Suppressor macrophage (primary cell): ENCODE results near the gene TBX21.
"Not testable (repeated sequence)": the region's sequence is repeated elsewhere in the genome, so short reads cannot be mapped to it uniquely, and the experiment has no call there.

Experiments
- DNase-seq, 4 experiments: peaks; one replicate each; pipeline ENCODE4 v3.0.0-alpha.2; 2020 to 2022

The TBX21 gene

DNA sequence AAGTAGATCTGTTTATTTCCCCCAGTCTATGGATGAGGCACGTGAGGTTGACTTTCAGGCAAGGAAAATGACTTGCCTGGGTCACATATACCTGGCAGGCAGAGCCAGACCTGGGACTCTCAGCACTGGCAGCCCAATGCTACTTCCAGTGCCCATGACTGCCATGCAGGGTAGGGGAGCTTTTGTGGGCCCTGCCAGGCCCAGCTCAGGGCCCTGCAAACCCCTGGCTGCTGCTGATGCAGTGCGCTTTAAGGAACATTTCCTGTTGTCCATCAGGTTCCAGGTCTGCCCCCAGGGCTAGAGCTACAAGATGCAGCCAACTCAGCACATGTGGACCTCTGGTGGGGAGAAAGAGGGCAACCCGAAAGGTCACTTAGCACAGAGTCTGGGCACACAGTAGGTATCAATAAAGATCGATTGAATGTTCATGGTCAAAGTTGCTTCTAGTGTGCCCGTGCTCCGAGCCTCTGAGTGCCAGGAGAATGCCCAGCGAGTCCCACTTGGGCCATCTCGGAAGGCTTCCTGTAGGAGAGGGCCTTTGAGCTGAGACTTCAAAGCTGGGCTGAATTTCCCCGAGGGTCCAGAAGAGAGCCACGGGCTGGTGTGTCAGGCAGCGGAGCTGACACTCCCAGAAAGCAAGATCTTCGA lies 513 bp upstream of the TBX21 start:
- DNase-seq: no peak

DNA sequence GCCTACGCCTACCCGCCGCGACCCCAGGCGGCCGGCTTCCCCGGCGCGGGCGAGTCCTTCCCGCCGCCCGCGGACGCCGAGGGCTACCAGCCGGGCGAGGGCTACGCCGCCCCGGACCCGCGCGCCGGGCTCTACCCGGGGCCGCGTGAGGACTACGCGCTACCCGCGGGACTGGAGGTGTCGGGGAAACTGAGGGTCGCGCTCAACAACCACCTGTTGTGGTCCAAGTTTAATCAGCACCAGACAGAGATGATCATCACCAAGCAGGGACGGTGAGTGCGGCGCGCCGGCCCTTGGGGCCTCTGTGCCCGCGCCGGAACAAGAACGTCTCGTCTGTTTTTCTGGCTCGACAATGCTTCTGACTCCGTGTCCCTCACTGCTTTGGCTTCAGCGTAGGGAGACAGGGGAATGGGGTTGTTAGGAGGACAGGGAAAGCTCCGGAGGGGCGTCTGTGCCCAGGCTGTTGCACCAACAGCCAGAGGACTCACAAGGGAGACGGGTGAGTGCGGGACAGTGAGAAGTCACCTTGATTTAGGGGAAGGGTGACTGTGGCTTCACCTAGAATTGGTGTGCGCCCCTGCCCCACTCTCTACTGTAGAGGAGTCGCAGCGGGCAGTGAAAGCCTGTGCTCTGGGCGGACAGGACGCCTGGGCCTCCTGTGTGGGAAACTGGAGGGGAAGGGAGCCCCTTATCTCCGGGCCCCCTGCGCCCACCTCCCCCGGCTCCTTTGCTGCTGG lies 806 bp downstream of the TBX21 start:
- DNase-seq: peak in 2 of 4 experiments; percentile 11 to 29

DNA sequence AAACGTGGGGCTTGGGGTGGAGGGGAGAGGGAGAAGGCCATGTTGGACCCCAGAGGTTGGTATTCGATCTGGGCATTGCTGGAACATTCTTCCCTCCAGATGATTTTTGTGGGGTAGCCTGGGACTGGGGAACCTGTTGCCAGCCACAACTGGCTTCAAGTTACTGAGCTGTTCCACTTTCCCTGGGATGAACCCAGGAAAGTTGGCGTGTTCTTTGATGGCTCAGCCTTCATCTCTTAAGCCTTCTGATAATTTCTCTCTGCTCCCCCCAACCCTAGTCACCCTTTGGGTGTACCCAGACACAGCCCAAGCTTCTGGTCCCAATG lies 2.1 kb downstream of the TBX21 start:
- DNase-seq: no peak

DNA sequence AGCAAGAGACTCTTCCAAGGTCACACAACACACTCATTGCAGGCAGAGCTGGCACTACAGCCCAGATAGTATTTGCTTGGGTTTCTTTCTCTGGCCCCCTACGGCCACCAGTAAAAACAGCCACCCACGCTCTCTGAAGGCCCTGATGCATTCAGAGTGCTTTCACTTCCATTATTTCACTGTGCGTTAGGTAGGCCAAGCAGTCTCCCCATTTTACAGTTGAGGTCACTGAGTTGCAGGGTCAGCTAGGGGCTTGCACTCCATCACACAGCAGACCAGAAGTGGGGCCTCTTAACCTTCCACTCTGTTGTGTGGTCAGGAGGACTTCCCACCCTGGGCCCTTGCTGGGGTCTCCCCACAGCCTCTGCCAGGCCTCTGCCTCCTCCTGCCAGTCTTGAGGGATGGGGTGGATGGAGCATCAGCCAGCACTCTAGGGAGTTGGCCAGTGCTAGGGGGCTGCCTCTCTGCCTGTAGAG lies 2.5 kb downstream of the TBX21 start:
- peak in 2 of 4 experiments; percentile 22 to 25 for DNase-seq

DNA sequence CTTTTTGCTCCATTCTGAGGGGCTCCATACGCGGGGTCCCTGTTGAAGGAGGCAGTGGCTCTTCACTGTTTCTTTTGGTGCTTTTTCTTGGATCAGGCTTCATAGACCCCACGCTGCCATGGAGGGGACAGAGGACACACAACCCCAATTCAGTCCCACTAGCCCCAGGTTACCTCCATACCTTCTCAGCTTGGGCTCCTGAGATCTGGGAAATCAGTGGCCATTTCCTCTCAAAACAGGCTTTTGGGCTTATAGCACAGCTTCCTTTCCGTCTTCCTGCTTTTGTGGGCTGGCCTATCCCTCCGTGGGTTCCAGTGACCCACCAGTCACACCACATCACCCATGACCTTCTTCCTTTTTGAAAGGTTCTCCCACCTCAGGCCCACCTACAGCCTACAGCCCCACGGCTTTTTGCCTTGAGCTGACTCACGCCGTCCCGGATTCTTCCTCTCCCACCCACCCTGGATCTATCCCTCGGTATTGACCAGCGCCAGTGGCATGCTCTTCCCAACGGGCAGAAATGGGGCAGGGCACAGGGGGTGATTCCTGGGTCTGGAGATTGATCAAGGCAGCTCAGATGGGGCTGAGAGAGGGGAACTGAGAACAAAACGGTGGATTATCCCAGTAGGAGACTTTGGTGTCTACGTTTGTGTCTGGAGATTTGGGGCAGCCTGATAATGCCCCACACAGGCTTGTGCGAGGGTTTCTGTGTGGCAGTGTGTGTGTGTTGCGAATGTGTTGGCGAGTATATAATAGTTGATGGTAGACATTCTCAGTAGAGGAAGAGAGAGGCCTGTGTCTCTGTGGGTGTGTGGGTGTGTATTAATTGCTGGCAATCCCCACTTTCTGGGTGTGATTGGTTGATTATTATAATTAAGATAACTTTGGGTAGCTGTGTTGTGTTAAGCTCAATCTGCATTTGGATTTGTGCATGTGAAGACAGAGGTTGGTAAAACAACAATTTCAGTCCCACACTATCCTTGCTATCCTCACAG lies 3.8 kb downstream of the TBX21 start:
- DNase-seq: no peak

DNA sequence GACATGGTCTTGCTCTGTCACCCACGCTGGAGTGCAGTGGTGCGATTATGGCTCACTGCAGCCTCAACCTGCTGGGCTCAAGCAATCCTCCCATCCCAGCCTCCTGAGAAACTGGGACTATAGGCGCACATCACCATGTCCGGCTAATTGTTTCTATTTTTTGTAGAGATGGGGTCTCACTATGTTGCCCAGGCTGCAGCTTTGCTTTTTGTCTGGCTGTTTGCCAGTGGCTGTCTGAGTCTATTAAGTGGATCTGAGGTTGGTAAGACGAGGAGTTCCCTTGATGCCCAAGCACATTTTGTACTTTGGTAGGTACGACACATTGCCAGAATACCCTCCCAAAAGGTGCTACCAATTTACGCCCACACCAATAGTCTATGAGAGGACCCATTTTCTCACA lies 5.1 kb downstream of the TBX21 start:
- no peak for DNase-seq

DNA sequence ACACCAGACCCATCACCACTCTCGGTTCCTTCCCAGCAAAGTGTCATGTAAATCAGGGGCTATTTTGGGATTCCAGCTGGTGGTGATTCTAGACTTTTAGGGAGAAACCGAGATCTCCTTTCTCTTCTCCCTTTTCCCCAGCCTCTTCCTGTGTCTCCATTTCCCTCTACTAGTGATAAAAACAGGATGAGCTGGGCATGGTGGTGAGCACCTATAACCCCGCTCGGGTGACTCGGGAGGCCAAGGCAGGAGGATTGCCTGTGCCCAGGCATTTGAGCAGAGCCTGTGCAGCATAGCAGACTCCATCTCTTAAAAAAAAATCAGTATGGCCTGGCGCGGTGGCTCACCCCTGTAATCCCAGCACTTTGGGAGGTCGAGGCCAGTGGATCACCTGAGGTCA lies 6.1 kb downstream of the TBX21 start:
- DNase-seq: no peak

DNA sequence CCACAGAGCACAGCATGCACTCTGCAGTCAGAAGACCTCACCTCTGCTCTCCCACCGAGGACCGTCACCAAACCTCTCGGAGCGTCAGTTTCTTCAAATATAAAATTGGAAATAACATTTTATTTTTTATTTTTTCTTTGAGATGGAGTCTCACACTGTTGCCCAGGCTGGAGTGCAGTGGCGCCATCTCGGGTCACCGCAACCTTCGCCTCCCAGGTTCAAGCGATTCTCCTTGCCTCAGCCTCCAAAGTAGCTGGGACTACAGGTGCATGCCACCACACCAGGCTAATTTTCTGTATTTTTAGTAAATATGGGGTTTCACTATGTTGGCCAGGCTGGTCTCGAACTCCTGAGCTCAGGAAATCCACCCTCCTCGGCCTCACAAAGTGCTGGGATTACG lies 6.9 kb downstream of the TBX21 start:
- DNase-seq: not testable (repeated sequence)

DNA sequence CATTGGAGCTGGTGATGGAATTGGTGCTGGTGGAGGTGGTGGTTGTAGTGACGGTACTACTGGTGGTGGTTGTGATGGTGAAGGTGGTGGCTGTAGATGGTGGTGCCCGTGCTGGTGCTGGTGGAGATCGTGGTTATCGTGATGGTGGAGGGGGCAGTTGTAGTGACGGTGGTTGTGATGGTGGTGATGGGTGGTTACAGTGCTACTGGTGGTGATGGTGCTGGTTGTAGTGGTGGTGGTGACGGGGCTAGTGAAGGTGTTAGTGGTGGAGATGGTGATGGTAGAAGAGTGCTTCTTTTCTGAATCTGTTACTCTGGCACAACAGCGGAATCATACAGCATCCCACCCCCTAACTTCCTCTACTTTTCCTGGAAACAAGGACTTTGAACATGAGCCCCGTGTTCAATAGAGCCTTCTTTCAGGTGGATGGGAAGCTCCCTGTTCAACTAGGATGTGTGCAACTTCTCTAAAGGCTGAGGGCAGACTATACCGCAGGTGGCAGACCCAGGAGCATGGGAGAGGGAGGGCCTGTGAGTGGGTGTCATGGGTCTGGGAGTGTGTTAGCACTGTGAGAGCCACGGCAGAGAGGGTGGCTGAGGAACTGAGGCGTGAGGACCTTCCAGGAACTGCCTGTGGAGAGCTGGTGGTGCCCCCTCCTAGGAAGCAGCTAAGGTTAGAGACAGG lies 8.2 kb downstream of the TBX21 start:
- no peak for DNase-seq

DNA sequence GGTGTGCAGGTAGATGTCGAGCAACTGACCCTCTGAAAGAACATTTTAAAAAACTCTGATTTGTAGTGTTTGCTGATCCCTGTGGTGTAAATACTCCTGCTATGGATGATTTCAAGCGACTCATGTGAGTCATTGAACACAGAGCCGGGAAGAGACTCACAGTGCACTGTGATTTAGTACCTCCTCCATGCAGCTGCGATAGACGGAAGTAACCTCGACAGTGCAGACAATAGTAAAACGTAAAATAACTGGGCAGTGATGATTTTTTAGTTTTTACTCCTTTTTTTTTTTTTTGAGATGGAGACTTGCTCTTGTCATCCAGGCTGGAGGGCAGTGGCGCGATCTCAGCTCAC lies 8.7 kb downstream of the TBX21 start:
- no peak for DNase-seq

DNA sequence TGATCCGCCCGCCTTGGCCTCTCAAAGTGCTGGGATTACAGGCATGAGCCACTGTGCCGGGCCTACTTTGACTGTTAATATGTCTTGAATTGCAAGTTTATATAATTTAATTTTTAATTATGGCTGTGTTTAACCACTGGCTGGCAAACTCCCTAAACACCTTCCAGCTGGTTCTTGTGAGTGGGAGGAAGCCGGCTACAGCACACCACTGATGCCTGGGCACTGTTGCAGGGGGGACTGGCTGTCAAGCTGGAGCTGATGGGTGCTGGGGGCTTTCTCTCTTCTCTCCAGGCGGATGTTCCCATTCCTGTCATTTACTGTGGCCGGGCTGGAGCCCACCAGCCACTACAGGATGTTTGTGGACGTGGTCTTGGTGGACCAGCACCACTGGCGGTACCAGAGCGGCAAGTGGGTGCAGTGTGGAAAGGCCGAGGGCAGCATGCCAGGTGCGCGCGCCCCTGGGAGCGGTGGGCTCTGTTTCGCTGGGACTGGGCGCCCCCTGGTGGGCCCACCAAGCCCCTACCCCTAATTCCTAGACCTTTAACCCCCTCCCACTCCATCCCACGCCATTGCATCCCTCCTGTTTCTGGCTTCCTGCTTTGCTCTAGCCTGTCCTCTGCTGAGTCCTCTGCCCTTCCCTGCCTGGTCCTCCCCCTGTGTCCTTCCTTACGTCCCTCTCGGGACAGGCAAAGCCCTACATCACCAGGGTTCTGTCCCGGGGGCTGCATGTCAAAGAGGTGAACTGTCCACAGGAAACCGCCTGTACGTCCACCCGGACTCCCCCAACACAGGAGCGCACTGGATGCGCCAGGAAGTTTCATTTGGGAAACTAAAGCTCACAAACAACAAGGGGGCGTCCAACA lies 9.5 kb downstream of the TBX21 start:
- peak in 1 of 4 experiments; percentile 38 for DNase-seq

DNA sequence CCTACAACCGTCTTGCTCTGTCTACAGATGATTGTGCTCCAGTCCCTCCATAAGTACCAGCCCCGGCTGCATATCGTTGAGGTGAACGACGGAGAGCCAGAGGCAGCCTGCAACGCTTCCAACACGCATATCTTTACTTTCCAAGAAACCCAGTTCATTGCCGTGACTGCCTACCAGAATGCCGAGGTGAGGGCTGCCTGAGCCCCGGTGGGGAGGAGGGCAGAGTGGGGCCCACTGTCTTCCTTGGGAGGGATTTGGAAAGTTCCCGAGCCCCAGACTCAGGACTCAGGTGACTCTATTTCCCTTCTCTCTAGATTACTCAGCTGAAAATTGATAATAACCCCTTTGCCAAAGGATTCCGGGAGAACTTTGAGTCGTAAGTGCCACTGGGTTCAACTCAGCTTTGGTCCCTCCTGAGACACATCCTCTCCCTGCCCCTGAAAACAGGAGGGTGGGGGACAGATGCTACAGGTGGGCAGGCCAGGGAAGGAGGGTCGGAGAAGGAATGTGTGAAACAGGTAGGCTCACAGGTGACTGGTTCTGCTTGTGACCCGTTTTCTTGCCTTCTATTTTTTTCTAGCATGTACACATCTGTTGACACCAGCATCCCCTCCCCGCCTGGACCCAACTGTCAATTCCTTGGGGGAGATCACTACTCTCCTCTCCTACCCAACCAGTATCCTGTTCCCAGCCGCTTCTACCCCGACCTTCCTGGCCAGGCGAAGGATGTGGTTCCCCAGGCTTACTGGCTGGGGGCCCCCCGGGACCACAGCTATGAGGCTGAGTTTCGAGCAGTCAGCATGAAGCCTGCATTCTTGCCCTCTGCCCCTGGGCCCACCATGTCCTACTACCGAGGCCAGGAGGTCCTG lies 11.4 kb downstream of the TBX21 start:
- DNase-seq: no peak

DNA sequence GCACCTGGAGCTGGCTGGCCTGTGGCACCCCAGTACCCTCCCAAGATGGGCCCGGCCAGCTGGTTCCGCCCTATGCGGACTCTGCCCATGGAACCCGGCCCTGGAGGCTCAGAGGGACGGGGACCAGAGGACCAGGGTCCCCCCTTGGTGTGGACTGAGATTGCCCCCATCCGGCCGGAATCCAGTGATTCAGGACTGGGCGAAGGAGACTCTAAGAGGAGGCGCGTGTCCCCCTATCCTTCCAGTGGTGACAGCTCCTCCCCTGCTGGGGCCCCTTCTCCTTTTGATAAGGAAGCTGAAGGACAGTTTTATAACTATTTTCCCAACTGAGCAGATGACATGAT lies 12.0 kb downstream of the TBX21 start:
- no peak for DNase-seq

DNA sequence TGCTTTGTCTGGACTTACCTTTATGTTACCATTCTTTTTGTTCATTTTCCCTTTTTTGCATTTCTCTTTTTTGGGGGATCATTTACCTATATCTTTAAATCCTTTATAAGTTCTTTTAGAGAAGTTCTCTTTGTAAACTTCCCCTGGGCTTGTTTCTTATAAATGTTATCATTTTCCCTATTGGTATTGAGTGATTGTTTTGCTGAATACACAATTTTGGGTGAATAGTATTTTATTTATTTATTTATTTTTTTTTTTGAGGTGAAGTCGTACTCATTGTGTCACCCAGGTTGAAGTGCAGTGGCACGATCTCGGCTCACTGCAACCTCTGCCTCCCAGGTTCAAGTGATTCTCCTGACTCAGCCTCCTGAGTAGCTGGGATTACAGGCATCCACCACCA lies 18.4 kb downstream of the TBX21 start:
- DNase-seq: no peak

DNA sequence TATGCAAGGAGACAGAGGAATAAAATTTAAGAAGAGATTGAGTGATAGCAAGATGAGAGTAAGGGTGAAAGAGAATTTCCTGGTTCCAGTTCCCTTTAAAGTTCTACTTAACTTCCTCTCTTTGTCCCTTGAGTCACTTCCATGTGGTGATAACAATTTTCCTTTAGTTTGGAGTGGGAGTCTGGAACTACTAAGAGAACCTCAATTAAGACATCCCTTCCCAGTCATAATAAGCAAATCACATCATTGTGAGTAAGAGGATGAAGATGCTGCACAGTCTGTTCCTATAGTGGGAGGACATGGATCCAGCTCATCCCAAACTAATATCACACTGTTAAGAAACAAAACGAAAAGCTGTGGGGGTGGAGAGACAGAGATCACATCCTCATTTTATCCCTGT lies 24.4 kb downstream of the TBX21 start:
- peak; percentile 27 to 85 (median 53) for DNase-seq

DNA sequence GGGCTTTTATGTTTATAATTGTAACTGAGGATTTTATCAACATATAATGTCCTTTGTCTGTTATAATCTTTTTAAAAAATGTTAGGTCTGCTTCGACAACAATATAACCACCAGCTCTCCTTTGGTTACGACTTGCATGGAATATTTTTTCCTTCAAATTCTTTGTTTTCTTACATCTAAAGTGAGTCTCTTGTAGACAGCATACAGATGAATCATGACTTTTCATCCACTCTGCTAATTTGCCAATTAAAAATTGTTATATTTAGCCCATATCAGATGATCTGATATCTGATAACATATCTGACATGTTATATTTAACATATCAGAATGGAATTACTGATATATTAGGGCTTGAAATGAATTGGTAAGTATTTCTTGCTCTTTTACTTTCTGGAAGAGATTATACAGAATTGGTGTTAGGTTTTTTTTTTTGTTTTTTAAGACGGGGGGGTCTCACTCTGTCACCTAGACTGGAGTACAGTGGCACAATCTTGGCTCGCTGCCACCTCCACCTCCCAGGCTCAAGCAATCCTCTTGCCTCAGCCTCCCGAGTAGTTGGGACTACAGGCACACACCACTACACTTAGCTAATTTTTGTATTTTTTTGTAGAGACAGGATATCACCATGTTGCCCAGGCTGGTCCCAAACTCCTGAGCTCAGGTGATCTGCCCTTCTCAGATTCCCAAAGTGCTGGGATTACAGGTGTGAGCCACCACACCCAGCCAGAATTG lies 27.5 kb downstream of the TBX21 start:
- no peak for DNase-seq

DNA sequence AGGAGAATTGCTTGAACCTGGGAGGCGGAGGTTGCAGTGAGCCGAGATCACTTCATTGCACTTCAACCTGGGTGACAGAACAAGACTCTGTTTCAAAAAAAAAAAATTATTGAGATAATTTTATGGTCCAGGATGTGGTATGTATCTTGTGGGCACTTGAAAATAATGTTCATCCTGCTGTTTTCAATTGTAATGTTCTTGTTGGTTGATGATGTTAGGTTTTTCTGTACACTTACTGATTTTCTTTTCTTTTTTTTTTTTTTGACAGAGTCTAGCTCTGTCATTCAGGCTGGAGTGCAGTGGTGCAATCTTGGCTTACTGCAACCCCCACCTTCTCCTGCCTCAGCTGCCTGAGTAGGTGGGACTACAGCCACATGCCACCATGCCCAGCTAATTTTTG lies 29.7 kb downstream of the TBX21 start:
- peak in 1 of 4 experiments; percentile 26 for DNase-seq

DNA sequence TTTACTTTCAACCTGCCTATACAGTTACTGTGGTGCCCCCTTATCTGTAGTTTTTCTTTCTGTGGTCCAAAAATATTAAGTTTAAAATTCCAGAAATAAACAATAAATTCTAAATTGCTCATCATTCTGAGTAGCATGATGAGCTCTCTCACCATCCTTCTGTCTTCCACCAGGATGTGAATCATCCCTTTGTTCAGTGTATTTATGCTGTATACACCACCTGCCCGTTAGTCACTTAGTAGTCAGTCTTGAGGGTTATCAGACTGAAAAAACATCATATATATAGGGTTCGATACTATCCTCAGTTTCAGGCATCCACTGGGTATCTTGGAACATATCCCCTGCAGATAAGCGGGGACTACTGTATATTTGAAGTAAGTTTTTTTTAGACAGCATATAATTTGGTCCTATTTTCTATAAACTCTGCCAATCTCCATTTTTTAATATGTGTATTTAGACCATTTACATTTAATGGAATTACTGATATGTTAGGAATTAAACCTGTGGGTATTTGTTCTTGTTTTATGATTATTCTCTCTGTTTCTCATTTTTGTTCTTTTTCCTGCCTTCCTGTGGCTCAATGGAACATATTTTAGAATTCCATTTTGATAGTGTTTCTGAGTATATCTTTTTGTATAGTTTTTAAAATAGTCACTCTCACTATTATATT lies 31.0 kb downstream of the TBX21 start:
- DNase-seq: no peak

DNA sequence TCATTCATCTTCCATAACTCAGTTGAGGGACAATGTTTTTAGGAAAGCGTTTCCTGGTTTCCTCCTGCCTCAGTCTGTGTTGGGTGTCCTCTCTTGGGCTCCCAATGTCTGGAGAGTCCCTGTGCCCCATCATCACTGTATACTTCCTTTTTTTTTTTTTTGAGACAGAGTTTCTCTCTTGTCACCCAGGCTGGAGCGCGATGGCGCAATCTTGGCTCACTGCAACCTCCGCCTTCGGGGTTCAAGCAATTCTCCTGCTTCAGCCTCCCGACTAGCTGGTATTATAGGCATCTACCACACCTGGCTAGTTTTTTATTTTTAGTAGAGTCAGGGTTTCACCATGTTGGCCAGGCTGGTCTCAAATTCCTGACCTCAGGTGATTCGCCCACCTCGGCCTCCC lies 40.6 kb downstream of the TBX21 start:
- DNase-seq: peak; percentile 50 to 81 (median 72)
